ENCODE measurements around the gene SLC17A8. TPM values are rescaled to one million over a fixed set of nuclear protein-coding genes. Genes with fewer than 3 reads are reported as not detected.

The SLC17A8 gene
- total RNA-seq, 1 donor from 2014 or later: not detected

GRCh38 chr12:100399095-100399494, 42.2 kb downstream of the SLC17A8 start:
- TF ChIP-seq CTCF (IDR thresholded peaks at IDR 0.05; ENCODE audit: insufficient read depth, low read length, poor library complexity, severe bottlenecking): no peak
- DNase-seq (ENCODE audit: low read depth): no peak

GRCh38 chr12:100401660-100402059, 44.8 kb downstream of the SLC17A8 start:
- no peaks in the 10 kb centered on the region for H3K27me3 ChIP-seq (ENCODE audit: control insufficient read depth, insufficient read depth, low read length)
- DNase-seq (ENCODE audit: low read depth): peak; percentile 29
- H3K4me3 ChIP-seq (ENCODE audit: low read depth, low read length): no peak overlapping the region
- TF ChIP-seq CTCF (IDR thresholded peaks at IDR 0.05; ENCODE audit: insufficient read depth, low read length, poor library complexity, severe bottlenecking): no peak
- no peaks in the 10 kb centered on the region for H3K36me3 ChIP-seq (ENCODE audit: control insufficient read depth, insufficient read depth, low read length)

More at GRCh38 chr12:100399095-100399494, 42.2 kb downstream of the SLC17A8 start:
- no peaks in the 10 kb centered on the region for H3K27me3 ChIP-seq (ENCODE audit: control insufficient read depth, insufficient read depth, low read length)
- H3K4me3 ChIP-seq (ENCODE audit: low read depth, low read length): no peak overlapping the region
- no peaks in the 10 kb centered on the region for H3K36me3 ChIP-seq (ENCODE audit: control insufficient read depth, insufficient read depth, low read length)

- no peak for TF ChIP-seq CTCF (IDR thresholded peaks at IDR 0.05; ENCODE audit: insufficient read depth, low read length, poor library complexity, severe bottlenecking)
- DNase-seq (ENCODE audit: low read depth): no peak
- no peak overlapping the region for H3K4me3 ChIP-seq (ENCODE audit: low read depth, low read length)
These were observed 45.9 kb downstream of the SLC17A8 start for GRCh38 chr12:100402763-100403162.

GRCh38 chr12:100403446-100403845, 46.6 kb downstream of the SLC17A8 start:
- Histone ChIP-seq H3K27me3 (ENCODE audit: control insufficient read depth, insufficient read depth, low read length) (no peaks in the 10 kb centered on the region), H3K36me3 (ENCODE audit: control insufficient read depth, insufficient read depth, low read length) (no peaks in the 10 kb centered on the region), H3K4me3 (ENCODE audit: low read depth, low read length) (no peak overlapping the region)
- DNase-seq (ENCODE audit: low read depth): no peak
- TF ChIP-seq CTCF (IDR thresholded peaks at IDR 0.05; ENCODE audit: insufficient read depth, low read length, poor library complexity, severe bottlenecking): no peak

More at GRCh38 chr12:100402763-100403162, 45.9 kb downstream of the SLC17A8 start:
- H3K27me3 ChIP-seq (ENCODE audit: control insufficient read depth, insufficient read depth, low read length): no peaks in the 10 kb centered on the region
- no peaks in the 10 kb centered on the region for H3K36me3 ChIP-seq (ENCODE audit: control insufficient read depth, insufficient read depth, low read length)

GRCh38 chr12:100404769-100405407, 48.0 kb downstream of the SLC17A8 start:
- DNase-seq (ENCODE audit: low read depth): no peak
- Histone ChIP-seq H3K27me3 (ENCODE audit: control insufficient read depth, insufficient read depth, low read length) (no peaks in the 10 kb centered on the region), H3K36me3 (ENCODE audit: control insufficient read depth, insufficient read depth, low read length) (no peaks in the 10 kb centered on the region), H3K4me3 (ENCODE audit: low read depth, low read length) (no peak overlapping the region)
- TF ChIP-seq CTCF (IDR thresholded peaks at IDR 0.05; ENCODE audit: insufficient read depth, low read length, poor library complexity, severe bottlenecking): peak; percentile 49

GRCh38 chr12:100413001-100413400, 56.1 kb downstream of the SLC17A8 start:
- DNase-seq (ENCODE audit: low read depth): no peak
- Histone ChIP-seq H3K36me3 (ENCODE audit: control insufficient read depth, insufficient read depth, low read length) (no peaks in the 10 kb centered on the region), H3K27me3 (ENCODE audit: control insufficient read depth, insufficient read depth, low read length) (no peaks in the 10 kb centered on the region), H3K4me3 (ENCODE audit: low read depth, low read length) (no peak overlapping the region)
- no peak for TF ChIP-seq CTCF (IDR thresholded peaks at IDR 0.05; ENCODE audit: insufficient read depth, low read length, poor library complexity, severe bottlenecking)
